Activated B cell treated with CpG ODN at 0.5 μM for 24 hours (primary cell): ENCODE results near the gene DGLUCY. TPM values are rescaled to one million over a fixed set of nuclear protein-coding genes. Genes with fewer than 3 reads are reported as not detected.

Experiments used
- ATAC-seq: fragments of 200-7000 bp; cut with Tn5 transposase; one replicate; pipeline ENCODE4 v1.10.0; 2021; ENCODE audit warnings: low read depth, mild to moderate bottlenecking, moderate library complexity
- CTCF ChIA-PET: fragments of 350-600 bp; sonication (Branson Sonifier 250); formaldehyde crosslinking; loops from one replicate; lab custom pipeline; 2021; ENCODE audit warnings: antibody characterized with exemption; lab: Charles Lee
- POLR2A ChIA-PET: fragments of 350-600 bp; sonication (Branson Sonifier 250); formaldehyde crosslinking; loops from one replicate; lab custom pipeline; 2021; ENCODE audit warnings: antibody characterized with exemption; lab: Charles Lee
- DNase-seq: peaks from one replicate; pipeline ENCODE4 v3.0.0; 2022
- H3K27ac Mint-ChIP-seq: one replicate; pipeline ENCODE4 v1.8.0; 2020; ENCODE audit warnings: mixed read lengths
- H3K27me3 Mint-ChIP-seq: one replicate; pipeline ENCODE4 v1.8.0; 2021; ENCODE audit warnings: mixed read lengths
- H3K36me3 Mint-ChIP-seq: one replicate; pipeline ENCODE4 v1.8.0; 2021; ENCODE audit warnings: low read depth, mixed read lengths
- H3K4me1 Mint-ChIP-seq: one replicate; pipeline ENCODE4 v1.8.0; 2021; ENCODE audit warnings: mixed read lengths
- H3K4me3 Mint-ChIP-seq: one replicate; pipeline ENCODE4 v1.8.0; 2020; ENCODE audit warnings: mild to moderate bottlenecking, mixed read lengths
- H3K9me3 Mint-ChIP-seq: one replicate; pipeline ENCODE4 v1.8.0; 2020; ENCODE audit warnings: mixed read lengths
- intact Hi-C: fragments of 100-400 bp; cut with micrococcal nuclease; formaldehyde crosslinking; loops from one replicate; pipeline ENCODE4 v1.15.1; 2024
- total RNA-seq: library from RNA; stranded (reverse); gene quantifications from 2 replicates; pipeline ENCODE4 v1.2.3, GENCODE V29; 2022
- TF ChIP-seq, protein P1 (sequence below): fragments of 200-600 bp; IDR thresholded peaks from one replicate; pipeline ENCODE4 v1.8.0; 2022; ENCODE audit warnings: antibody characterized with exemption, mild to moderate bottlenecking

Gene DGLUCY
- total RNA-seq, 1 donor from 2014 or later = 92.7 TPM

DNA sequence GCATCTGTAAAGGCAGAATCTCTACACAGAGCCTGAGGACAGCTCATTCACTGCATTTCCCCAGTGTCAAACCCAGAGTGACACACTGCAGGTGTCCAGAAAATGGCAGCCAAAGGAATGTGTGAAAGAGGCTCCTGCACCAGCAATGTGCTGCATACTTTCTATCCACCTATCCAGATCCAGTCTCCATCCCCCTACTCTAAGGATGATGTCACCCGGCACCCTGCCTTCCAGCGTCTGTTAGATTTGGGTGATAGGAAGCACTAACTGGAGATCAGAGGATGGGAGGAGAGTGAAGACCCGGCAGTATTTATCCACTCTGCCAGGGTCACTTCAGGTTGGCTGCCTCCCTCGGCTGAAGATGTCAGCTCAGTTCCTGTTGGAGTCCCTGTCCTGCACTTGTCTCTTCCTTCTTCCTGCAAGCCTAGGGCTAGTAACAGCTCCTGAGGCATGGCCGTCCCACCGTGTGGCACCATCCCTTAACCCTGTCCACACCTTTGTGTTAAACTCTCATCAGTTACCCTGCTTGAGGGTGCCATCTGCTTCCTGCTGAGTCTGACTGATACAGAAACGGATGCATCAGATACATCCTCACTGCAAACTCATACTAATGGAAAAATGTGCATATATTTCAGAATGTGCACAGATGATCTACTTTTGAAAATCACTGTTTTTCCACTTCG is 143.6 kb downstream of the DGLUCY start:
- intact Hi-C loops = no loop called here
- CTCF ChIA-PET = no interaction called here
- Mint-ChIP-seq H3K36me3 (no peaks in the 10 kb centered on the region), H3K9me3 (no peaks in the 10 kb centered on the region), H3K27me3 (no peaks in the 10 kb centered on the region), H3K4me1 (peaks cover 19% of the 10 kb centered on the region), H3K27ac (no peak overlapping the region), H3K4me3 (no peak overlapping the region)
- ATAC-seq (no peak), DNase-seq (no peak)
- POLR2A ChIA-PET = interaction anchor here (2.9 kb wide), 1 partner anchor 13 kb away, joined by 18 read pairs; the partner anchor contains the start of gene GPR68
- TF ChIP-seq, protein P1, sequence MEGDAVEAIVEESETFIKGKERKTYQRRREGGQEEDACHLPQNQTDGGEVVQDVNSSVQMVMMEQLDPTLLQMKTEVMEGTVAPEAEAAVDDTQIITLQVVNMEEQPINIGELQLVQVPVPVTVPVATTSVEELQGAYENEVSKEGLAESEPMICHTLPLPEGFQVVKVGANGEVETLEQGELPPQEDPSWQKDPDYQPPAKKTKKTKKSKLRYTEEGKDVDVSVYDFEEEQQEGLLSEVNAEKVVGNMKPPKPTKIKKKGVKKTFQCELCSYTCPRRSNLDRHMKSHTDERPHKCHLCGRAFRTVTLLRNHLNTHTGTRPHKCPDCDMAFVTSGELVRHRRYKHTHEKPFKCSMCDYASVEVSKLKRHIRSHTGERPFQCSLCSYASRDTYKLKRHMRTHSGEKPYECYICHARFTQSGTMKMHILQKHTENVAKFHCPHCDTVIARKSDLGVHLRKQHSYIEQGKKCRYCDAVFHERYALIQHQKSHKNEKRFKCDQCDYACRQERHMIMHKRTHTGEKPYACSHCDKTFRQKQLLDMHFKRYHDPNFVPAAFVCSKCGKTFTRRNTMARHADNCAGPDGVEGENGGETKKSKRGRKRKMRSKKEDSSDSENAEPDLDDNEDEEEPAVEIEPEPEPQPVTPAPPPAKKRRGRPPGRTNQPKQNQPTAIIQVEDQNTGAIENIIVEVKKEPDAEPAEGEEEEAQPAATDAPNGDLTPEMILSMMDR = no peak

GRCh38 chr14:91258011-91258618 is 144.2 kb downstream of the DGLUCY start:
- H3K4me1 Mint-ChIP-seq = peaks cover 16% of the 10 kb centered on the region
- DNase-seq (no peak), ATAC-seq (no peak)
- TF ChIP-seq, protein P1 = no peak
- no peaks in the 10 kb centered on the region for H3K36me3 Mint-ChIP-seq
- POLR2A ChIA-PET = interaction anchor here (2.9 kb wide), 1 partner anchor 14 kb away, joined by 18 read pairs; the partner anchor contains the start of gene GPR68
- H3K4me3 Mint-ChIP-seq = no peak overlapping the region
- intact Hi-C loops = no loop called here
- no peaks in the 10 kb centered on the region for H3K27me3 Mint-ChIP-seq
- H3K9me3 Mint-ChIP-seq = no peaks in the 10 kb centered on the region
- H3K27ac Mint-ChIP-seq = no peak overlapping the region
- CTCF ChIA-PET = no interaction called here

GRCh38 chr14:91258876-91259275 is 145.0 kb downstream of the DGLUCY start:
- peaks cover 6% of the 10 kb centered on the region for H3K27me3 Mint-ChIP-seq
- no peak for DNase-seq
- POLR2A ChIA-PET = no interaction called here
- H3K9me3 Mint-ChIP-seq = no peaks in the 10 kb centered on the region
- intact Hi-C loops = no loop called here
- H3K36me3 Mint-ChIP-seq = no peaks in the 10 kb centered on the region
- CTCF ChIA-PET = no interaction called here
- no peak overlapping the region for H3K27ac Mint-ChIP-seq
- peaks cover 21% of the 10 kb centered on the region for H3K4me1 Mint-ChIP-seq
- TF ChIP-seq, protein P1 = no peak
- no peak for ATAC-seq
- H3K4me3 Mint-ChIP-seq = no peak overlapping the region

DNA sequence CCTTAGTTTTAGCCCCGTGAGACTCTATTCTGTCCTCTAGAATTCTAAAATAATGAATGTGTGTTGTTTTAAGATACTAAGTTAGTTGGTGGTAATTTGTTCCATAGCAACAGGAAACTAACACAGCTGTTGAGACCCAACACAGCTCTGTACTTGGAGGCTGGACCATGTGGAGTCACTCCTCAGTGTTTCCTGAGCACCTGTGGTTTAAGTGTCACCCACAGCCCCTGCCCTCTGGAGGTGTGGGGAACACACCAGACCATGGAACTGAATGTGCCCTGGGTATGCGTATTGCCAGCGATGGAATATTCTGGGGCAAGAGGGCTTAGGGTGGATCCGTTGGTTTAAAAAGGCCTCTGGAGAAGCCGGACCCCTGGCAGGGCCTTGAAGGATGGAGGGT is 147.2 kb downstream of the DGLUCY start:
- CTCF ChIA-PET = no interaction called here
- Mint-ChIP-seq H3K27ac (no peak overlapping the region), H3K9me3 (no peaks in the 10 kb centered on the region), H3K4me3 (no peak overlapping the region), H3K36me3 (no peaks in the 10 kb centered on the region), H3K27me3 (peaks cover 11% of the 10 kb centered on the region), H3K4me1 (peaks cover 21% of the 10 kb centered on the region)
- ATAC-seq (no peak), DNase-seq (no peak)
- POLR2A ChIA-PET = interaction anchor here (1.2 kb wide), 1 partner anchor 18 kb away, joined by 3 read pairs; no protein-coding TSS in a partner anchor
- intact Hi-C loops = no loop called here
- TF ChIP-seq, protein P1 = no peak

DNA sequence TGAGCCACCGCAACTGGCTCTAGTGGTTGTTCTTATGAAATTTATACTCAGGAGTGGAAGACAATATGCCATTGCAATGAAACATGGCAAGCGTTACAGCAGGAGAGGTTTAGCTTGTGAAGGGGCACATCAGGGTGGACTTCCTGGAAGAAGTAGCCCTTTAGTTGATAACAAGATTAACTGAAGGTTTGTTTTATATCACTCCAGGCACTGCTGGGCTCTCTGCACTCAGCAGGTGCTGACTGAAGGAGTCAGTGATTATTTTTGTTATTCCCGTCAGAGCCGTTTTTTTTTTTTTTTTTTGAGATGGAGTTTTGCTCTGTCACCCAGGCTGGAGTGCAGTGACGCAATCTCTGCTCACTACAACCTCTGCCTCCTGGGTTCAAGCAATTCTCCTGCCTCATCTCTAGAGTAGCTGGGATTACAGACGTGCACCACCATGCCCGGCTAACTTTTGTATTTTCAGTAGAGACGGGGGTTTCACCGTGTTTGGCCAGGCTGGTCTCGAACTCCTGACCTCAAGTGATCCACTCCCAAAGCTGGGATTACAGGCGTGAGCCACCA is 148.2 kb downstream of the DGLUCY start:
- ATAC-seq = no peak
- H3K36me3 Mint-ChIP-seq = no peaks in the 10 kb centered on the region
- POLR2A ChIA-PET = interaction anchor here (0.7 to 1.7 kb wide), 3 partner anchors 11 to 19 kb away, joined by 3 to 6 read pairs (median 4); no protein-coding TSS in a partner anchor
- H3K9me3 Mint-ChIP-seq = no peaks in the 10 kb centered on the region
- no peak overlapping the region for H3K4me3 Mint-ChIP-seq
- TF ChIP-seq, protein P1 = no peak
- H3K27ac Mint-ChIP-seq = no peak overlapping the region
- H3K4me1 Mint-ChIP-seq = peaks cover 20% of the 10 kb centered on the region
- H3K27me3 Mint-ChIP-seq = peaks cover 11% of the 10 kb centered on the region
- CTCF ChIA-PET = no interaction called here
- intact Hi-C loops = no loop called here
- no peak for DNase-seq
